ENCODE data around the gene PDE11A. TPM values are rescaled to one million over a fixed set of nuclear protein-coding genes. Genes with fewer than 3 reads are reported as not detected.

Gene PDE11A
- total RNA-seq, 1 experiment from 2014 or later, result 0.13 TPM

- no peak overlapping the region for H2BK15ac ChIP-seq (ENCODE audit: low read depth, low read length)
- H3K9me3 ChIP-seq (ENCODE audit: control insufficient read depth, low read depth, low read length), result no peaks in the 10 kb centered on the region
- H3K23ac ChIP-seq (ENCODE audit: insufficient read length, low read depth, low read length), result no peak overlapping the region
- Mint-ChIP-seq H3K27ac (no peak overlapping the region), H3K9me3 (peaks cover 0 to 4% of the 10 kb centered on the region in 2 experiments; a peak in 2 of 5 replicates), H3K4me3 (no peak overlapping the region), H3K36me3 (ENCODE audit: insufficient read depth in 1 of 3, low read depth in 3 of 3) (no peaks in the 10 kb centered on the region), H3K27me3 (ENCODE audit: low read depth) (no peaks in the 10 kb centered on the region; the same call in 1 of the 2 replicates), H3K4me1 (no peaks in the 10 kb centered on the region)
- no peak for DNase-seq
- H3K4ac ChIP-seq (ENCODE audit: low read depth, low read length), result no peak overlapping the region
- H4K91ac ChIP-seq (ENCODE audit: insufficient read length, low read depth, low read length), result no peak overlapping the region
- H3K4me2 ChIP-seq (ENCODE audit: insufficient read depth, insufficient read length, low read length), result no peak overlapping the region
- no peak overlapping the region for H3K56ac ChIP-seq (ENCODE audit: insufficient read length, low read depth, low read length)
- no peak overlapping the region for H2BK20ac ChIP-seq (ENCODE audit: low read depth, low read length, poor library complexity, severe bottlenecking)
- H3K4me1 ChIP-seq (ENCODE audit: insufficient read depth, low read length), result no peaks in the 10 kb centered on the region
- H2BK5ac ChIP-seq (ENCODE audit: insufficient read length, low read length), result no peak overlapping the region
- no CpG with 5 or more reads among the region's 2 CpGs for WGBS (ENCODE audit: extremely low coverage, insufficient read length, low lambda C conversion rate)
- H2BK12ac ChIP-seq (ENCODE audit: insufficient read length, low read depth, low read length), result no peak overlapping the region
- no peak overlapping the region for H3T11ph ChIP-seq (ENCODE audit: low read length)
- no peak overlapping the region for H4K8ac ChIP-seq (replicated peaks; ENCODE audit: insufficient read length, low read depth, low read length)
- no peaks in the 10 kb centered on the region for H3K79me2 ChIP-seq (ENCODE audit: insufficient read depth, low read length)
- H3K79me1 ChIP-seq (ENCODE audit: insufficient read depth, low read depth, low read length, poor library complexity, severe bottlenecking), result no peaks in the 10 kb centered on the region
- no peak overlapping the region for H3K14ac ChIP-seq (ENCODE audit: insufficient read depth, low read length)
- TF ChIP-seq CTCF (conservative IDR thresholded peaks at IDR 0.05), result no peak
- H3K27ac ChIP-seq (ENCODE audit: insufficient read length, low read depth, low read length), result no peak overlapping the region
- no peak overlapping the region for H3K9ac ChIP-seq (ENCODE audit: extremely low read depth, insufficient read length, low read length)
- no peak overlapping the region for H2AK5ac ChIP-seq (ENCODE audit: insufficient read length, low read length)
- H2BK120ac ChIP-seq (ENCODE audit: low read depth, low read length, poor library complexity, severe bottlenecking), result no peak overlapping the region
- H3K18ac ChIP-seq (ENCODE audit: insufficient read length, low read depth, low read length), result no peak overlapping the region
- no peak overlapping the region for H2AFZ ChIP-seq (ENCODE audit: low read length)
- H4K20me1 ChIP-seq (ENCODE audit: control insufficient read depth, insufficient read depth, insufficient read length), result no peaks in the 10 kb centered on the region
- H3K23me2 ChIP-seq (ENCODE audit: insufficient read length, low read depth, low read length, poor library complexity, severe bottlenecking), result no peaks in the 10 kb centered on the region
- no peaks in the 10 kb centered on the region; the same call in 1 of the 2 replicates for H3K27me3 ChIP-seq (ENCODE audit: insufficient read depth, low read length)
- H4K5ac ChIP-seq (ENCODE audit: insufficient read length, low read depth, low read length), result no peak overlapping the region
Observed at GRCh38 chr2:177880285-177880684, 192.3 kb downstream of the PDE11A start.
